Lung (tissue), 12 donors: ENCODE measurements around the gene ADCY10. TPM values are rescaled to one million over a fixed set of nuclear protein-coding genes. Genes with fewer than 3 reads are reported as not detected.

ENCODE experiments used
- ATAC-seq: fragments of 200-7000 bp; cut with Tn5 transposase; one replicate; pipeline ENCODE4 v1.9.1; 2020; ENCODE audit warnings: moderate number of reproducible peaks; ENCODE audit not compliant: insufficient read depth, low FRiP score
- DNase-seq, 3 donors: peaks; one replicate each; pipeline ENCODE4 v3.0.0-alpha.2; 2013 to 2017
- H3K27ac ChIP-seq, 2 donors: one replicate each; pipeline ENCODE4 v1.5.1; 2013; ENCODE audit warnings: mild to moderate bottlenecking in 2 of 2, moderate library complexity in 2 of 2, control low read depth in 1 of 2, inconsistent platforms in 1 of 2, low read depth in 1 of 2, low read length in 1 of 2
- H3K27me3 ChIP-seq, 3 donors: one replicate each; pipeline ENCODE4 v1.5.1; 2013; ENCODE audit warnings: low read length in 2 of 3; ENCODE audit not compliant: control insufficient read depth in 3 of 3, insufficient read depth in 3 of 3
- H3K36me3 ChIP-seq, 4 donors: one replicate each; pipeline ENCODE4 v1.5.1; 2013; ENCODE audit warnings: low read length in 4 of 4, mild to moderate bottlenecking in 1 of 4, moderate library complexity in 1 of 4; ENCODE audit not compliant: control insufficient read depth in 4 of 4, insufficient read depth in 4 of 4
- H3K4me1 ChIP-seq, 5 donors: one replicate each; pipeline ENCODE4 v1.5.1; 2013; ENCODE audit warnings: low read length in 5 of 5, mild to moderate bottlenecking in 2 of 5, moderate library complexity in 1 of 5; ENCODE audit not compliant: control insufficient read depth in 5 of 5, insufficient read depth in 5 of 5
- H3K4me3 ChIP-seq: one replicate; pipeline ENCODE4 v1.5.1; 2013; ENCODE audit warnings: mild to moderate bottlenecking, control low read depth, moderate library complexity
- H3K9ac ChIP-seq, 2 donors: one replicate each; pipeline ENCODE4 v1.5.1; 2013; ENCODE audit warnings: low read length in 2 of 2, control low read depth in 1 of 2; ENCODE audit not compliant: insufficient read depth in 1 of 2
- H3K9me3 ChIP-seq, 4 donors: one replicate each; pipeline ENCODE4 v1.5.1; 2013; ENCODE audit warnings: low read length in 3 of 4, mild to moderate bottlenecking in 1 of 4, moderate library complexity in 1 of 4; ENCODE audit not compliant: control insufficient read depth in 4 of 4, insufficient read depth in 3 of 4
- CTCF ChIP-seq: IDR thresholded peaks from 2 replicates; pipeline ENCODE4 v1.5.1; 2012; ENCODE audit warnings: mild to moderate bottlenecking; ENCODE audit errors: control extremely low read depth, extremely low read depth
- WGBS, 2 donors: extraction: QIAGEN DNeasy Blood & Tissue Kit; methylation state at CpG; one replicate each; pipeline ENCODE4 v1.1.7; 2013; 5-methylcytosine and 5-hydroxymethylcytosine counted together
- polyA plus RNA-seq, 2 donors: library from polyadenylated mRNA; stranded (reverse); fragments of 200-250 nt; gene quantifications; one replicate each; pipeline ENCODE4 v1.2.1, GENCODE V29; 2013
- total RNA-seq, 2 donors: library from RNA; depleted of rRNA in 1 of 2; stranded (reverse); fragments of >200 nt in 1 of 2; gene quantifications; one replicate each; pipeline ENCODE4 v1.2.1, GENCODE V29; 2014 to 2021
- donor health status: control.
- donor health status: control.
- donor health status: Bipolar disorder and iron deficiency.
- donor health status: healthy.
- donor health status: DM: yes; HTN: yes; CAD: no.

Gene ADCY10
- total and polyA plus RNA-seq, 4 donors, result 0.06 to 0.10 (median 0.09) TPM; not detected in 1

- peaks cover 0 to 2% (median 0%) of the 10 kb centered on the region in 4 donors for H3K9me3 ChIP-seq
- no peak for TF ChIP-seq CTCF
- peak within 1 kb of the TSS; percentile 93 to 94 for H3K9ac ChIP-seq
- peaks cover 0 to 26% (median 10%) of the 10 kb centered on the region in 5 donors for H3K4me1 ChIP-seq
- H3K36me3 ChIP-seq, result peaks cover 0 to 1% (median 0%) of the 10 kb centered on the region in 4 donors
- H3K4me3 ChIP-seq, result peak within 1 kb of the TSS; percentile 75
- no peaks in the 10 kb centered on the region for H3K27me3 ChIP-seq
- WGBS, 2 donors, result 0 to 1% methylated on average over 37 to 51 of the region's 51 CpGs
- peak; percentile 68 to 86 (median 85) for DNase-seq
- H3K27ac ChIP-seq, result peak within 1 kb of the TSS; percentile 97 to 98
- ATAC-seq, result no peak
These were observed 23.2 kb upstream of the ADCY10 start, which contains the start of gene MPC2 for GRCh38 chr1:167936930-167937708. TSS of gene MPC2 (minus strand) at chr1:167937072. CDS start at chr1:167935841, 1,231 bp downstream.

- no peaks in the 10 kb centered on the region for H3K36me3 ChIP-seq
- 0 to 1% methylated on average over 53 to 58 of the region's 58 CpGs for WGBS, 2 donors
- ATAC-seq (peak; percentile 93), DNase-seq (peak; percentile 99 to 100 (median 100))
- peak within 1 kb of the TSS; percentile 75 for H3K4me3 ChIP-seq
- peaks cover 0 to 2% (median 0%) of the 10 kb centered on the region in 4 donors for H3K9me3 ChIP-seq
- H3K27me3 ChIP-seq, result no peaks in the 10 kb centered on the region
- peaks cover 0 to 26% (median 10%) of the 10 kb centered on the region in 5 donors for H3K4me1 ChIP-seq
- TF ChIP-seq CTCF, result no peak
- peak within 1 kb of the TSS; percentile 93 to 94 for H3K9ac ChIP-seq
- H3K27ac ChIP-seq, result peak within 1 kb of the TSS; percentile 97 to 98
These were observed 22.4 kb upstream of the ADCY10 start, which contains the start of gene DCAF6 for GRCh38 chr1:167936068-167936929. TSS of gene DCAF6 (plus strand) at chr1:167936683. CDS start at chr1:167936912, 229 bp downstream.

- DNase-seq, result peak; percentile 35 to 75 (median 60)
These were observed 21.5 kb upstream of the ADCY10 start for GRCh38 chr1:167935216-167936067.

More at GRCh38 chr1:167935216-167936067, 21.5 kb upstream of the ADCY10 start:
- Histone ChIP-seq H3K9me3 (peaks cover 0 to 2% (median 0%) of the 10 kb centered on the region in 4 donors), H3K27ac (peak overlapping the region; percentile 94 to 98), H3K4me3 (peak overlapping the region; percentile 73), H3K9ac (peak overlapping the region; percentile 93 to 94), H3K36me3 (no peaks in the 10 kb centered on the region), H3K4me1 (peaks cover 0 to 26% (median 10%) of the 10 kb centered on the region in 5 donors), H3K27me3 (no peaks in the 10 kb centered on the region)
- peak; percentile 1 for ATAC-seq
- TF ChIP-seq CTCF, result no peak
- 0 to 1% methylated on average over 40 to 45 of the region's 45 CpGs for WGBS, 2 donors
